Trophoblast cell (in vitro differentiated cells and primary cell): ENCODE measurements around the gene MTNR1B.

Experiments used
- DNase-seq, 2 donors: peaks; one replicate each; pipeline ENCODE4 v3.0.0-alpha.2; 2016
- H2AFZ ChIP-seq: 2 replicates; pipeline ENCODE4 v1.6.1; 2013; ENCODE audit warnings: low read length, moderate library complexity, mild to moderate bottlenecking; ENCODE audit not compliant: insufficient read depth, poor library complexity
- H2AK5ac ChIP-seq: 2 replicates; pipeline ENCODE4 v1.6.1; 2013; ENCODE audit warnings: mild to moderate bottlenecking, low read length
- H2BK120ac ChIP-seq: 2 replicates; pipeline ENCODE4 v1.6.1; 2013; ENCODE audit warnings: low read length, mild to moderate bottlenecking, moderate library complexity; ENCODE audit not compliant: insufficient read depth, poor library complexity
- H2BK12ac ChIP-seq: 2 replicates; pipeline ENCODE4 v1.6.1; 2013; ENCODE audit warnings: mild to moderate bottlenecking, low read length, moderate library complexity
- H2BK5ac ChIP-seq: 2 replicates; pipeline ENCODE4 v1.6.1; 2013; ENCODE audit warnings: low read length, low read depth, moderate library complexity, mild to moderate bottlenecking; ENCODE audit not compliant: poor library complexity
- H3K14ac ChIP-seq: 2 replicates; pipeline ENCODE4 v1.6.1; 2013; ENCODE audit warnings: mild to moderate bottlenecking, low read length
- H3K18ac ChIP-seq: 2 replicates; pipeline ENCODE4 v1.6.1; 2013; ENCODE audit warnings: mild to moderate bottlenecking, low read length
- H3K23ac ChIP-seq: 2 replicates; pipeline ENCODE4 v1.6.1; 2013; ENCODE audit warnings: low read length
- H3K27ac ChIP-seq: 2 replicates; pipeline ENCODE4 v1.5.1; 2013; ENCODE audit warnings: low read depth, mild to moderate bottlenecking, inconsistent platforms, low read length, moderate library complexity
- H3K27me3 ChIP-seq: 2 replicates; pipeline ENCODE4 v1.6.1; 2013; ENCODE audit warnings: inconsistent platforms, mild to moderate bottlenecking, low read length, moderate library complexity; ENCODE audit not compliant: insufficient read depth
- H3K36me3 ChIP-seq, 2 experiments: 1 replicate in 1 of 2; 2 replicates in 1 of 2; pipeline ENCODE4 v1.6.1; 2013; ENCODE audit warnings: low read length in 2 of 2, mild to moderate bottlenecking in 2 of 2, moderate library complexity in 1 of 2; ENCODE audit not compliant: insufficient read depth in 2 of 2, control insufficient read depth in 1 of 2
- H3K4ac ChIP-seq: 2 replicates; pipeline ENCODE4 v1.6.1; 2013; ENCODE audit warnings: low read depth, mild to moderate bottlenecking, low read length, moderate library complexity
- H3K4me1 ChIP-seq, 2 experiments: 1 replicate in 1 of 2; 2 replicates in 1 of 2; pipeline ENCODE4 v1.6.1; 2013; ENCODE audit warnings: low read length in 2 of 2, mild to moderate bottlenecking in 2 of 2, moderate library complexity in 1 of 2; ENCODE audit not compliant: insufficient read depth in 2 of 2, control insufficient read depth in 1 of 2
- H3K4me2 ChIP-seq: 2 replicates; pipeline ENCODE4 v1.6.1; 2013; ENCODE audit warnings: inconsistent platforms, mild to moderate bottlenecking, low read length, moderate library complexity
- H3K4me3 ChIP-seq: 2 replicates; pipeline ENCODE4 v1.5.1; 2013; ENCODE audit warnings: mild to moderate bottlenecking, low read depth, low read length, inconsistent platforms
- H3K79me1 ChIP-seq: one replicate; pipeline ENCODE4 v1.6.1; 2013; ENCODE audit warnings: low read length
- H3K79me2 ChIP-seq: 2 replicates; pipeline ENCODE4 v1.6.1; 2013; ENCODE audit warnings: low read length, mild to moderate bottlenecking; ENCODE audit not compliant: control insufficient read depth, insufficient read depth, poor library complexity
- H3K9ac ChIP-seq: 2 replicates; pipeline ENCODE4 v1.6.1; 2013; ENCODE audit warnings: mild to moderate bottlenecking, low read length
- H3K9me3 ChIP-seq: 2 replicates; pipeline ENCODE4 v1.6.1; 2013; ENCODE audit warnings: low read depth, mild to moderate bottlenecking, control low read depth, inconsistent platforms, low read length; ENCODE audit not compliant: insufficient read depth
- H4K12ac ChIP-seq: 2 replicates; pipeline ENCODE4 v1.6.1; 2013; ENCODE audit warnings: low read depth, mild to moderate bottlenecking, low read length, moderate library complexity
- H4K8ac ChIP-seq: 2 replicates; pipeline ENCODE4 v1.6.1; 2013; ENCODE audit warnings: low read depth, mild to moderate bottlenecking, low read length, moderate library complexity
- H4K91ac ChIP-seq: one replicate; pipeline ENCODE4 v1.6.1; 2013; ENCODE audit warnings: low read depth, mild to moderate bottlenecking, low read length, moderate library complexity
- WGBS: extraction: QIAGEN DNeasy Blood & Tissue Kit; methylation state at CpG from one replicate; pipeline ENCODE4 v1.1.7; 2013; ENCODE audit warnings: missing lambda C conversion rate; ENCODE audit not compliant: insufficient read length, insufficient coverage; ENCODE audit errors: extremely low coverage; 5-methylcytosine and 5-hydroxymethylcytosine counted together

MTNR1B gene

GRCh38 chr11:93013646-93014045 lies 44.2 kb downstream of the MTNR1B start:
- no peak for DNase-seq
- Histone ChIP-seq H2BK120ac (no peak overlapping the region), H4K8ac (no peak overlapping the region), H3K27ac (no peak overlapping the region), H3K4ac (no peak overlapping the region), H3K9ac (no peak overlapping the region), H3K36me3 (no peaks in the 10 kb centered on the region), H3K4me1 (peaks cover 0 to 5% of the 10 kb centered on the region in 2 experiments), H3K23ac (no peak overlapping the region), H3K79me1 (peaks cover 4% of the 10 kb centered on the region), H2BK12ac (no peak overlapping the region), H3K18ac (no peak overlapping the region), H3K14ac (no peak overlapping the region), H3K27me3 (no peaks in the 10 kb centered on the region), H4K91ac (no peak overlapping the region), H2BK5ac (no peak overlapping the region), H4K12ac (no peak overlapping the region), H3K9me3 (no peaks in the 10 kb centered on the region), H3K4me2 (no peak overlapping the region), H2AFZ (no peak overlapping the region), H2AK5ac (no peak overlapping the region), H3K79me2 (no peaks in the 10 kb centered on the region), H3K4me3 (no peak overlapping the region)
- no CpG with 5 or more reads among the region's 1 CpG for WGBS

DNA sequence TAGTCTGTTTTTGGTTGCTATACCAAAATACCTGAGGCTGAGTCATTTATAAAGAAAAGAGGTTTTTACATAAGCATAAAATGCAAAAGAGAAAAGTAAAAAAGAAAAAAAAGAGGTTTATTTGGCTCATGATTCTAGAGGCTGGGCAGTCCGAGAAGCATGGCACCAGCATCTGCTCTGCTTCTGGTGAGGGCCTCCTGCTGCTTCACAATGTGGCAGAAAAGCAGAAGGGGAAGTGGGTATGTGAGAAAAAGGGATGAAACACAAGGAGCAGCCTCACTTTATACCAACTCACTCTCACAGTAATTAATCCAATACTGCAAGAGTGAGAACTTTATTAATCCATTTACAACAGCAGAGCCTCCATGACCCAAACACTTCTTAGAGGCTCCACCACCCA lies 47.1 kb downstream of the MTNR1B start:
- Histone ChIP-seq H3K4me1 (peaks cover 2 to 5% of the 10 kb centered on the region in 2 experiments), H3K4me3 (no peak overlapping the region), H4K91ac (no peak overlapping the region), H3K14ac (no peak overlapping the region), H3K9me3 (no peaks in the 10 kb centered on the region), H3K4ac (no peak overlapping the region), H3K4me2 (no peak overlapping the region), H3K27me3 (no peaks in the 10 kb centered on the region), H2AFZ (no peak overlapping the region), H2AK5ac (no peak overlapping the region), H4K8ac (no peak overlapping the region), H2BK12ac (no peak overlapping the region), H3K23ac (no peak overlapping the region), H3K18ac (no peak overlapping the region), H3K27ac (no peak overlapping the region), H2BK120ac (no peak overlapping the region), H4K12ac (no peak overlapping the region), H3K36me3 (no peaks in the 10 kb centered on the region), H3K79me1 (peaks cover 6% of the 10 kb centered on the region), H3K79me2 (no peaks in the 10 kb centered on the region), H2BK5ac (no peak overlapping the region), H3K9ac (no peak overlapping the region)
- no CpG with 5 or more reads among the region's 1 CpG for WGBS
- no peak for DNase-seq

DNA sequence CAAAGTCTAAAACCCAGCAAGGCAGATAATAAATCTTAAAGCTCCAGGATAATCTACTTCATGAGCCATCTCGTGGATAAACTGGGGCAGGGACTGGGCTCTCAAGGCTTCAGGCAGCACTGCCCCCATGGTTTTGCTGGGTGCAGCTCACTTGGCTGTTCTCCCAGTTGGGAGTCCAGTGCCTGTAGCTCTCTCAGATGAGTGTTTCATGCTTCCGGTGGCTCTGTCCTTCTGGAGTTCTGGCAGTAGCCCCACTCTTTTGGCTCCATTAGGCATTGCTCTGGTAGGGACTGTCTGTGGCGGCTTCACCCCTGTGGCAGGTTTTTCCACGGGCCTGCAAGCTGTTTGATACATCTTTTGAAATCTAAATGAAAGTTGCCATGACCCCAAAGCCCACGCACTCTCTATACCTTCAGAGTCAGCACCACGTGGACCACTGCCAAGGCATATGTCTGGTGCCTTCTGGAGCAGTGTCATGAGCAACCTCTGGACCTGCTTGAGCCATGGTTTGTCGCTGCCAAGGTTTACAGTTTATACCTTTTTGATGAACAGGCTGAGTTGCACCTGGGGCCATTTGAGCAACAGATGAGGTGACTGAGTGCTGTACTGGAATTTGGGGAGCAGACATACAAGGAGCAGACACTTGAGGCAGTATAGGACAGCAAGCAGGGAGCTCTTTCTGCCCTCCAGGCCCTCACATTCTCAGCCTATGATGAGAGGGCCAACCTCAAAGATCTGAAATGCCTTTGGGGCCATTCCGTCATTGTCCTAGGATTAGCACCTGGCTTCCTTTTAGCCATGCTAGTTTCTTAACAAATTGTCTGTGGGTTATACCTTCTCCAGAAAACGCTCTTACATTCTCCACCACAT lies 48.6 kb downstream of the MTNR1B start:
- Histone ChIP-seq H3K14ac (no peak overlapping the region), H3K9ac (no peak overlapping the region), H2AK5ac (peak overlapping the region; percentile 52), H4K91ac (peak overlapping the region; percentile 42), H2BK12ac (no peak overlapping the region), H3K36me3 (no peaks in the 10 kb centered on the region), H3K23ac (no peak overlapping the region), H3K4ac (no peak overlapping the region), H3K4me1 (peaks cover 2 to 5% of the 10 kb centered on the region in 2 experiments), H3K79me2 (no peaks in the 10 kb centered on the region), H2BK120ac (no peak overlapping the region), H4K8ac (no peak overlapping the region), H3K27me3 (no peaks in the 10 kb centered on the region), H3K18ac (peak overlapping the region; percentile 47), H2BK5ac (no peak overlapping the region), H3K4me3 (no peak overlapping the region), H3K27ac (no peak overlapping the region), H3K4me2 (no peak overlapping the region), H2AFZ (no peak overlapping the region), H3K9me3 (no peaks in the 10 kb centered on the region), H4K12ac (no peak overlapping the region), H3K79me1 (peaks cover 6% of the 10 kb centered on the region)
- peak; percentile 80 to 87 for DNase-seq
- WGBS = no CpG with 5 or more reads among the region's 9 CpGs

- Histone ChIP-seq H2BK5ac (peak overlapping the region; percentile 46), H3K14ac (peak overlapping the region; percentile 59), H2AFZ (no peak overlapping the region), H4K12ac (no peak overlapping the region), H3K23ac (no peak overlapping the region), H4K8ac (no peak overlapping the region), H3K4me3 (no peak overlapping the region), H3K4me2 (no peak overlapping the region), H3K27ac (no peak overlapping the region), H3K4me1 (peaks cover 2 to 5% of the 10 kb centered on the region in 2 experiments), H3K79me1 (peaks cover 6% of the 10 kb centered on the region), H3K9me3 (no peaks in the 10 kb centered on the region), H3K79me2 (no peaks in the 10 kb centered on the region), H2BK120ac (no peak overlapping the region), H3K9ac (no peak overlapping the region), H3K18ac (no peak overlapping the region), H4K91ac (no peak overlapping the region), H2AK5ac (no peak overlapping the region), H3K27me3 (no peaks in the 10 kb centered on the region), H3K36me3 (no peaks in the 10 kb centered on the region), H2BK12ac (no peak overlapping the region), H3K4ac (no peak overlapping the region)
- DNase-seq = peak in 1 of 2 donors; percentile 14
- no CpG with 5 or more reads among the region's 5 CpGs for WGBS
Observed at GRCh38 chr11:93020248-93021046, 51.0 kb downstream of the MTNR1B start.
